GM21529 (cell line): Measurements from ENCODE around the gene MB.
"Not testable (repeated sequence)": the region's sequence is repeated elsewhere in the genome, so short reads cannot be mapped to it uniquely, and the experiment has no call there.

ENCODE experiments used
- ATAC-seq: cut with Tn5 transposase; IDR thresholded peaks from one replicate; pipeline ENCODE4 v1.9.1; 2021; ENCODE audit not compliant: unreplicated experiment

MB gene

DNA sequence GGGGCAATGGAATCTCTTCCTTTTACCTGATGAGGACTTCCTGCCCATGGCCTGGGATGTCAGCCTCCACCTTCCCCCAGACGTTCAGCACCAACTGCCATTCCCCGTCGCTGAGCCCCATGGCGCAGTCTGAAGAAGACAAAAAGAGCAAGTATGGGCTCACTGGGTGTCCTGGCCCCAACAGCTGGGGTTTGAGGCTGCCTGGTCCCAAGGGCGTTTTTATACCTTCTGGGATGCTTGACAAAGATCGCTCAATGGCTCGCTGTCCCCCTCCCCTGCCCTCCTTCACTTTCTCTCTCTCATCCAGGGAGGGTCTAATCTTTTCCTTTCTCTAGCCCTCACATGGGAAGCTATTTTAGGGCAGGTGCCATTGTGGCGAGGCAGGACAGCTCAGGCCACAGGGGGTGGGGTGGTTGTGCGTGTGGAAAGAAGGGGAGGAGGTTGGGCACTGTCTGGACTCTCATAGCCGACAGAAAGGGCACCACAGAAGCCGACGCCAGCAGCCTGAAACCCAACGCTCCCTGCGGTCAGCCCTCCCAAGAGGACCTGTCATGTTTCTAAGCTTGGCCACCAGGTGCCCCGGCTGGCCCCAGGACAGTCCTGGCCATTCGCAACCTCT lies at the start of gene MB:
MB (minus strand) TSS at position 193 of the 619 bp plus-strand sequence; CDS start at position 121, 72 bp downstream.
- no peak for ATAC-seq

DNA sequence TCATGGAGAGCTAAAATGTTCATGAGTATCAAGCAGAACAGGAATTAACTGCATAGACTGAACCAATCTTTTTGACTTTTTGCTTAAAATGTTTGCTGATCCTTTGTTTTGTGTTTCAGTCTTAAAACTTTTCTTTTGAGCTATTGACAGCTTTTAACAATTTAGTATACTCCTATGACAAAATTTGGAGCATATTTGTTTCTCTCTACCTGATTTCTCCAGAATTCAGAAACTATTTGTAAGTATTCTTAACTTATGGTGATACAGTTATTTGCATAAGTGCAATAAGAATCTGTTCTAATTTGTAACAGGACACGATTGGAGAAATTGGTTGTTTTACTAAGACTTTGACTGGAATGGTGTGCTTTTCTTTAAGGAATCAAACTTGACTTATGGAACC lies 49.6 kb upstream of the MB start:
- not testable (repeated sequence) for ATAC-seq

DNA sequence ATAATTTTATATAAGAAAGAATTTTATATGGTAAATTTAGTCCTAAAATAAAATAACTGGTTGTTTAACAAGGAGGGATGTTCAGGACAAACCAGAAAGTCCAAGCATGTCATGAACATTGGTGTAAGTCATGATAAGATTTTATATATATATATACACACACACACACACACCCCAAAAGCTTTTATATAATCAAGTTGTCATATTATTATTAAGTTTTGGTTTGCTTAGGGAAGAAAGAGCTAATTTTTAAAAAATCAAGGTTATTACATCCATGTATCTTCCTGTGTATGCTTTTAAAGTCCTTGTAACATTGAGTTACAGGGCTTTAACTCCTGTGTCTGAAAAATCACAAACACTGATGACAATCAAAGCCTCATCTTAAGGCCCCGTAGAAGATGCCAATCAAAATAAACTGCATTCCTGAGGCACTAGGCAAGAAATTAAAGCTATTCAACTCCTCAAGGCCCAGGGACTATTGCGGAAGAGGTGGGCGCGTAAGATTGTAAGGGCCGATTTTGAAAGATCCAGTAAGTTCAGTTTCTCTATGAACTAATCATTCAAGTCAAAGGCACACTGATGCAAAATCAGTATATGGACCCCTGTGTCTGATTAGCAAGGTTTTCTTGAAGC lies 47.9 kb upstream of the MB start:
- ATAC-seq, result no peak

- no peak for ATAC-seq
These were observed 46.2 kb upstream of the MB start for GRCh38 chr22:35663371-35663770.

DNA sequence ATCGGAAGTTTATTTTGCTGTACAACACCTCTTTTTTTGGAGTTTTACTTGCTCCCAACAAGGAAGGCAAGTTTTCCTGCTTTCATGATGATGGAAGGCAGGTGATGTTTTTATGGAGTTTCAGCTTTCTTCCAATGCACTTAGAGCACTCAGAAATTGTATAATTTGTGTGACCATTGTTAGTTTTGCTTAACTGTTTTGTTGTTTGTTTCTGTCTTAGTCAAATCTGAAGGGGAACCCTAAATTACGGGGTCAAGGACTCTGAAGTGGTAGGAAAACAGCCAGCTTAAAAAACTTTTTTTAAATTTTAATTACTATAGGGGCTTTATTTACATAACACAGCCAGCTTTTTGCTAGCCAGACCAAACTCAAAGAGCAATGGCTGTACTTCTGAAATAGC lies 45.8 kb upstream of the MB start:
- ATAC-seq, result no peak

DNA sequence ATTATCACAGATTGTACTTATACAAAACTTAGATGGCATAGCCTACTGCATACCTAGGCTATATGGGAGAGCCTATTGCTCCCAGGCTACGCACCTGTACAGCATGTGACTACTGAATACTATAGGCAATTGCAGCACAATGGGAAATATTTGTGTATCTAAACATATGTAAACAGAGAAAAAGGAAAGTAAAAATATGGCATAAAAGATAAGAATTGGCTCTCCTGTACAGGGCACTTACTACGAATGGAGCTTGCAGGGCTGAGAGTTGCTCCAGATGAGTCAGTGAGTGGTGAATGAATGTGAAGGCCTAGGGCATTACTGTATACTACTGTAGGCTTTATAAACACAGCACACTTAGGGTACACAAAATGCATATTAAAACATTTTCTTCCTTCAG lies 44.3 kb upstream of the MB start:
- no peak for ATAC-seq

GRCh38 chr22:35660291-35661127 lies 43.4 kb upstream of the MB start:
- ATAC-seq, result no peak

DNA sequence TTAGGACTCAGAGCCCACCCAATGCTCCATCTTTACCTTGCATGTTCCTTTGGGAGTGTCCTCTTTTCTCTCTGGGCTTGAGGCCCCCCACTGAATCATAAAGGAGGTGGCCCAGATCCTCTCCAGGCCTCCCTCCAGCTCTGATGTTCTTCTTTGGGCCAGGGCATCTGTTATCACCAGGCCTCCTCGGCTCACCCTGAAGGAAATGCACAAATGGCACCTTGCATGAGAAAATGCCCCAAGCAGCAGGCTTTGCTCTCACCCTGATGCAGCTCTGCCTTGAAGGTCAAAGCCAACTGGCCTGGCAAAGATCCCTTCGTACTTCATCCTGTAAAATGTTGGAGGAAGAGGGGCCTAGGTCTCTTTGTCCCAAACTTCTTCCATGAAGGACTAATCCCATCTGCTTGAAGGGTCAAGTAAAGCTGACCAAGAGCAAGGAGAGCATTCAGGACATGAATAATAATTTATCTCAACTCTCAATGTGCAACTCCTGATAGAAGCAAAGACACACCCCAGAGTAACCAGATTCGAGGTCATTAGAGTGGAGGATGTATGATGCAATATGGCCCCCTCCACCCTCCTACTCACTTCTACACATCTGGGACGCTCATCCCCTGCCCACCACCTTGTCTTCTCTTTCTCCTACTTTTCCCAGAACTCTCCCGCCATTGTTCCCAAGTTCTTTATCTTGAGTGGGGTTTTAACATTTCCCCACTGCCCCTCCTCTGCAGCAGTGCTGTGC lies 40.6 kb upstream of the MB start:
- no peak for ATAC-seq

- no peak for ATAC-seq
These were observed 39.2 kb upstream of the MB start for GRCh38 chr22:35656284-35656752.

DNA sequence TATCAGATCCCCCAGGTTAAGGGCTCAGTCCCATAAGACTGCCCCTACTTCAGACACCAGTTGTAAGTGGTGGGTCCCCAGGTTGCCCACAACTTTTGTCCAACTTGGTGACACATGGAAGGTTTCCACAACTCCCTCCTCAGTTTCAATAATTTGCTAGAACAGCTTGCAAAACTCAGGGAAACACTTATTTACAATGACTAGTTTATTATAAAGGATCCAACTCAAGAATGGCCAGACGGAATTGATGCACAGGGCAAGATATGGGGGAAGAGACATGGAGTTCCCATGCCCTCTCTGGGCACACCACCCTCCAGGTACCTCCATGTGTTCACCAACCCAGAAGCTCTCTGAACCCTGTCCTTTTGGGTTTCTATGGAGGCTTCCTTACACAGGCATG lies 36.7 kb upstream of the MB start:
- ATAC-seq, result no peak

DNA sequence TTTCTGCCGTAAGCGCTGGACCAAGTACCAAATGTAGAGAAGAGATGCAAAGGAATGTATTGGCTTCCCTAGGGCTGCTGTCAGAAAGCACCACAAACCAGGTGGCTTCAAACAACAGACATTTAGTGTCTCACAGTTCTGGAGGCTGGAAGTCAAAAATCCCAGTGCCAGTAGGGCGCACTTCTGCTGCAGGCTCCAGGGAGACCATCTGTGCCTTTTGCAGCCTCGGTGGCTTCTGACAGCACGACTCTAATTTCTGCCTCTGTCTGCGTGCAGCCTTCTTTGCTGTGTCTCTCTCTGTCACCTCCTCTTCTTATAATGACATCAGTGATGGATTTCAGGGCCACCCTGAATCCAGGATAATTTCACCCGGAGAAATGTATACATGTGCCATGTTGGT lies 34.0 kb upstream of the MB start:
- ATAC-seq, result no peak

- ATAC-seq, result no peak
These were observed 32.6 kb upstream of the MB start for GRCh38 chr22:35649636-35650250.

- no peak for ATAC-seq
These were observed 32.0 kb upstream of the MB start for GRCh38 chr22:35649026-35649553.

GRCh38 chr22:35648066-35649025 lies 31.2 kb upstream of the MB start, which contains the start of gene APOL6:
TSS of gene APOL6 (plus strand) at chr22:35648446. CDS start at chr22:35656426, 7,980 bp downstream.
- ATAC-seq, result peak; percentile 49

GRCh38 chr22:35645646-35646045 lies 28.5 kb upstream of the MB start:
- ATAC-seq, result no peak

GRCh38 chr22:35643991-35644390 lies 26.9 kb upstream of the MB start:
- no peak for ATAC-seq

DNA sequence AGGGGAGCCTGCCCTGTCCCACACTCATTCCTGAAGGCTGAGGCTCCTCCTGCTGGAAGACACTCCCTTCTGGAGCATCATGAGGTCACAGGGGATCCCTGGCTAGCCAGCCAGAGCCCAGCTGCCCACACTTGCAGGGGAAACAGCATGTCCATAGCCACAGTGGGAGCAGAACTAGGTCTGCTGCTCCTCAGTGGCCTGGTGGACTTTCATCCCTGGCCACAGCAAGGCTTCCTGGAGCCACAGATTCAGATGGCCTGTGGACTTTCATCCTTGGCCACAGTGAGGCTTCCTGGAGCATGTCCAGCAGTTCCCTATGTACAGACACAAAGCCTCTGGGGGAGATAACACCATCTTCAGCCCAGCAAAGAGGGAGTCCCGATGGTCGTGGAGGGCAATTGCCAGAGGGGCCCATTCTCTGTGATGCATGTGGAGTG lies 25.2 kb upstream of the MB start:
- no peak for ATAC-seq

GRCh38 chr22:35641494-35642120 lies 24.5 kb upstream of the MB start:
- ATAC-seq, result no peak

- no peak for ATAC-seq
These were observed 21.3 kb upstream of the MB start for GRCh38 chr22:35638410-35638809.
